T-helper 1 cell treated with Interleukin-12 subunit alpha and Interleukin-12 subunit beta and Interleukin-4 antibody, amounts not matched to agents 30 ng/mL and 1 ng/mL, for 36 hours (primary cell): ENCODE data around the gene GBE1. TPM values are rescaled to one million over a fixed set of nuclear protein-coding genes. Genes with fewer than 3 reads are reported as not detected.

Experiments
- intact Hi-C: fragments of 100-400 bp; cut with micrococcal nuclease; formaldehyde crosslinking; loops from one replicate; pipeline ENCODE4 v1.15.1; 2024
- total RNA-seq: library from RNA; stranded (reverse); gene quantifications from 2 replicates; pipeline ENCODE4 v1.2.3, GENCODE V29; 2022

Gene GBE1
- total RNA-seq, 1 donor from 2014 or later = 22.7 TPM

DNA sequence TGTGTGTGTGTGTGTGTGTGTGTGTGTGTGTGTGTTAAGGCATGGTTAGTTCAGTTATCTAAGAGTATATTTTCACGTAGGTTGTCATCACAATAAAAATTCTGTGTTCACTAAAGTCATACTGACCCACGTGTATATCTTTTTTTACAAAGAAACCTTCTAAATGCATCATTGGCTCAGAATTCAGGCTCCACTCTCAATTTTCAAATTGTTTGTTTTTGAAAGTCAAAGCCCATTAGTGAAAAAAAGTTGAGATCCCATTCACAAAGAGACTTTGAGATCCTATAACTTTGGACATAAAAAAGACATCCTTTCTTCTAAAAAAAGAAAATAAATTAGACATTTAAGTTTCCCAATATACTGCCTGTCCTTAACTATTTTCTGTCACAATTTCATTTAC is 59.3 kb downstream of the GBE1 start:
- intact Hi-C loops = no loop called here

DNA sequence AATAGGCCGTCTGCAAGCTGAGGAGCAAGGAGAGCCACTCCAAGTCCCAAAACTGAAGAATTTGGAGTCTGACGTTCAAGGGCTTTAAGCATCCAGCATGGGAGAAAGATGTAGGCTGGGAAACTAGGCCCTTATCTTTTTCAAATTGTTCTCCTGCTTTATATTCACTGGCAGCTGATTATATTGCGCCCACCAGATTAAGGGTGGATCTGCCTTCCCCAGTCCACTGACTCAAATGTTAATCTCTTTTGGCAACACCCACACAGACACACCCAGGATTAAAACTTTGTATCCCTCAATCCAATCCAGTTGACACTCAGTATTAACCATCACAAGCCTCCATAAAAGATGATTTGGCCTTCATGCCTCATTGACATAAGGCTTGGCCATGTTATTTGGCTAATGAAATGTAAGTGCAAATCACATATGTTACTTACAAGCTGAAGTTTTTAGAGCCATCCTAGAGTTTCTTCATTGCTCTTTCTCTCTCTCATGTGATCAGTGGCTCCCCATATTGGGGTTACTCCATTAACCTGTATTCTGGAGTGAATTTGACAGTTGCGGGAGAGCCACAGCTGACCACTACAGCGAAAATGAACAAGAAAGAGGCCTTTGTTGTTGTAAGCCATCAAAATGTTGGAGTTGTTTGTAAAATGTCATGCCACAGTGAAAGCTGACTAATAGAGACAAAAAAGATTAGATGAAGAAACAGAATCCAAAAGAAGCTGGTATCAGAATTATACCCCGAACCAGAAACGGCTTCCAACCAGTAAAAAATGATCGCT is 61.7 kb downstream of the GBE1 start:
- intact Hi-C loops = no loop called here

DNA sequence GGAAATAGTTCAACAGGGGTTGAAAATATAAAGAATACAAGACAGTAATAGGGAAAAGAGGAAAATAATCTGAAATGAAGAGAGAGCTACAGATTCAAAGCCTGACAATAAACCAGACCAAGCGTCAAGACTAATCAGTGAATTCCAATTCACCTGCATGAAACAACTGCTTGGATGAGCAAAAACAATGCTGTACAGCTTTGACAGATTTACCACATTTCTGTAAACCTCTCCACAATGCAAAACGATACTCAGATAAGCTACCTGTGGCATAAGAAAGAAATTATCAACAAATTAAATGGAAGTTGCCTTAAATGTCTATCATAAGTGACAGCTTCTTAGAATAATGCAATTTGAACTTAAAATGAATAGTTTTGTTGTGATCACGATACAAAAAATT is 65.4 kb downstream of the GBE1 start:
- intact Hi-C loops = no loop called here

DNA sequence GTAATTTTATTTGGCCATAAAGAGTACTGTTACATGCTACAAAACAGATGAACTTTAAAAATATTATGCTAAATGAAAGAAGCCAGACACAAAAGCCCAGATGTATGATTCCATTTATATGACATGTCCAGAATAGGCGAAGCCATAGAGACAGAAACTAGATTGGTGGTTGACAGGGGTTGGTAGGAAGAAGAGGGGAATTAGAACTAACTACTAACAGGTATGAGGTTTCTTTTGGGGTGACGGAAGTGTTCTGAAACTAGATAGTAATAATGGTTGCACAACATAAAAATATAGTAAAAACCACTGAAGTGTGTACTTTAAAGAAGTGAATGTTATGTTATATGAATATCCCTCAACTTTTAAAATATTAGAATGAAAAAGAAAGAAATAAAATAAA is 66.1 kb downstream of the GBE1 start:
- intact Hi-C loops = no loop called here

- intact Hi-C loops = no loop called here
Measured at GRCh38 chr3:81694662-81695061, 66.8 kb downstream of the GBE1 start.

- intact Hi-C loops = no loop called here
Measured at GRCh38 chr3:81692766-81693165, 68.7 kb downstream of the GBE1 start.

GRCh38 chr3:81689617-81690016 is 71.8 kb downstream of the GBE1 start:
- intact Hi-C loops = no loop called here

- intact Hi-C loops = no loop called here
Measured at GRCh38 chr3:81684751-81685395, 76.6 kb downstream of the GBE1 start.

DNA sequence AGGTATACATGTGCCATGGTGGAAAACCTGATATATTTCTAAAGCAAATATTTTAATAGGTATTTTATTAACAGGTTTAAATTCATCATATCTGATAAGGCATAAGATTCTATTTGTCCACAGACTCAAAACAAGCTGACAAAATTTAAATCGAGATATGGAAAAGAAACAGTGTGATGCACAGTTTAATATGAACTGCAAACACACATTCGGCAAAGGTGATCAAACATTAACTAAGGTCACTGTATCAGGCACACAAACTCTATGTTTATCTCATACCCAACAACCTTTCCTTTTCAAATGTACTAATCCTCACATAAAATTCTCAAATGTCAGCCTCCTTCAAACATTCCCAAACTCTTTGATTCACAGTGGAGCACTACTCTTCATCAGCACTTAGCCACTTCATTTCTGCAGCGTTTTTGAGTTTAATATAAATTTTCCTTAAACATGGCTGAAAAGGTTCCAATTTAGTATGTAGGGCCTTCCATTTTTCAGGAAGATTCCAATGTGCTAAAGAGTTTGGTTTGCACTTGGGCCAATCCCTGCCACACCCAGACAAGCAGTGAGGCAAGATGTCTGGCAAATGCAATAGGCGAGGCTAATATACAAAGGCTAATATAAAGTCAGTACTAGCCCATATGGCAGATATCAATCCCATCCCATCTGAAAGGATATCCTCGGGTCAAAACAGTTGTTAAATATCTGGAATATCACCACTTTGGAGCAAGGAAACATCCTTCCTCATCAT is 84.6 kb downstream of the GBE1 start:
- intact Hi-C loops = no loop called here

- intact Hi-C loops = no loop called here
Measured at GRCh38 chr3:81674690-81675089, 86.8 kb downstream of the GBE1 start.

DNA sequence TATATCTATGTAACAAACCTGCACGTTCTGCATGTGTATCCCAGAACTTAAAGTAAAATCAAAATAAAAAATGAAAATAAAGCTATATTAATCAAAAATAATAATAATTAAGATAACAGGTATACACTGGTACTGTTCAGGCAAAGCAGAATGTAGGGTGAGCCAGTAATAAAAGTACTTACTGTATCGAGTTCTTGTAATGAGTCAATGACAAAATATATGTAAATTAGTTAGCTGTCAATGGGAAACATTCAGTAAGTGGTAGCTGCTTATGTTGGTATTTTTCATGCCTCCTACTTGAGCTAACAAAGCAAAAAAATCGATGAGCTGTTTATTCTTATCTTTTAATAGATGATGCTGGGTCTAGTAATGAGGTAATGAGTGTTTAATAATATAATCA is 93.2 kb downstream of the GBE1 start:
- intact Hi-C loops = loop anchor here (5.0 kb wide), 1 partner anchor 239 kb away; no protein-coding TSS in a partner anchor

DNA sequence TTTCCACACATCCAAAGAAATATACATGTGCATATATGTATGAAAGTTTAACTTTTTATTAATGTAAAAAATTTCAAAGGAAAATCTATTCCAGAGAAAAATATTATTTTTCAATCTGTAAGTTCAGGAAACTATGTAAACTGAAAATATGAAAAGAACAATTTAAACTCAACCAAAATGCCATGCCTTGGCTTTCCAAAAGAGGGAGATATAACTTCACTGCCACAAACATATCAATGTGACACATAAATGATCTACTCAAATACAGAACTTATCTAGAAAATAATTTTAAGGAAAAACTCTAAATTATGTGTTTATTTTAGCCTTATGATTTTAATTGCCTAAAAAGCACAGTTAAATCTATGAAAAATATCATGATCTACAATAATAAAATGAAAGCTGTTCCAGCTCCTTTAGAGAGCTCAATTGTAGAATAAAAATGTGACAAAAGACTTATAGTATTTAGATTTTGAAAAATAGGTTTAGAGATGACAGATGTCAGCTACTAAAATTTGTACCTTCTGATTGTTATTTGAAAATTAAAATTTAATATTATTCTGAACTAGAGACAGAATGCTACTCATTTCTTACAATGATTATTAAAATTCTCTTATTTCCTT is 94.8 kb downstream of the GBE1 start:
- intact Hi-C loops = loop anchor here (1.0 to 5.0 kb wide), 2 partner anchors 241 to 467 kb away; no protein-coding TSS in a partner anchor

- intact Hi-C loops = no loop called here
Measured at GRCh38 chr3:81663114-81663513, 98.3 kb downstream of the GBE1 start.

DNA sequence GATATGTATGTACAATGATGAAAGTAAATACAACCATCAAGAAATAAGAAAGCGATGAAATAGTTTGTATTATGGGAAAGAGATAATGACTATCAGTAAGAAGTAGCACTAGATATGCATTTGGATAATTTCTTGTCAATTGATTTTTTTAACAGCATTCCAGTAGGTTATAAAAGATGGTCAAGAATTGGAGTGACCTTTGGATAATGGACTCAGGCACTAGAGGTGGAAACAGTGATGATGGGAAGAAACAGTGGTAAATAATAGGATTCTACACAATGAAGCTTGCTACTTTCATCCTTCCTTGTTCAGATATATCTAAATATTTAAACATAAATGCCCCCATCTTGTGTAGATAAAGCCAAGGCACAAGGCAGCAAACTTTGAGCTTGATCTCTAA is 101.4 kb downstream of the GBE1 start:
- intact Hi-C loops = no loop called here

- intact Hi-C loops = no loop called here
Measured at GRCh38 chr3:81658322-81658997, 103.0 kb downstream of the GBE1 start.

- intact Hi-C loops = no loop called here
Measured at GRCh38 chr3:81651139-81651538, 110.3 kb downstream of the GBE1 start.

GRCh38 chr3:81650187-81650586 is 111.3 kb downstream of the GBE1 start:
- intact Hi-C loops = no loop called here

GRCh38 chr3:81645248-81645647 is 116.2 kb downstream of the GBE1 start:
- intact Hi-C loops = no loop called here

DNA sequence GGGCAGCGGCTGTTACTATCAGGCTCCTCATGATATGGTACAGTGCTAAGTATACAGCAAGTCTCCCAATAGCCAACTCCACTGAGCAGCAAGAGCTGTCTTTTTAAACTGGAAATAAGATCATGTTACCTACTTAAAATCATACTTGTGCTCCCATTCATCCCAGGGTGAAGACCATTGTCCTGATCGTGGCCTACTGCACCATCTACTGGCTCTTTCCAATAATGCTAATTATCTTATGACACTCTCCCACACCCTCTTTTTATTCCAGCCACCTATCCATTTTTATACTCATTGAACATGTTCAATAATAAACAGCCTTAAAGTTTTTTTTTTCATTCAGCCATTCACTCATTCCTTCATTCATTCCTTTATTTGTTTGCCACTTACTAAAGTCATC is 117.7 kb downstream of the GBE1 start:
- intact Hi-C loops = loop anchor here (1.0 kb wide), 1 partner anchor 153 kb away; no protein-coding TSS in a partner anchor

- intact Hi-C loops = no loop called here
Measured at GRCh38 chr3:81638480-81638879, 123.0 kb downstream of the GBE1 start.

GRCh38 chr3:81632659-81633058 is 128.8 kb downstream of the GBE1 start:
- intact Hi-C loops = no loop called here
